CD4-positive, alpha-beta T cell treated with Interleukin-10 for 1 hour (primary cell): ENCODE results near the gene FLOT2.
"Not testable (repeated sequence)": the region's sequence is repeated elsewhere in the genome, so short reads cannot be mapped to it uniquely, and the experiment has no call there.

Experiments used
- DNase-seq: peaks from one replicate; pipeline ENCODE4 v3.0.0-alpha.2; 2020

Gene FLOT2

GRCh38 chr17:28895794-28896447, 1.6 kb downstream of the FLOT2 start:
- DNase-seq, result no peak

GRCh38 chr17:28893248-28894183, 4.0 kb downstream of the FLOT2 start:
- DNase-seq, result peak; percentile 28

GRCh38 chr17:28892024-28892423, 5.5 kb downstream of the FLOT2 start:
- DNase-seq, result no peak

- DNase-seq, result no peak
Measured at GRCh38 chr17:28891201-28891600, 6.3 kb downstream of the FLOT2 start.

- DNase-seq, result no peak
Measured at GRCh38 chr17:28889996-28890395, 7.5 kb downstream of the FLOT2 start.

GRCh38 chr17:28888832-28889231, 8.7 kb downstream of the FLOT2 start:
- no peak for DNase-seq

GRCh38 chr17:28887871-28888471, 9.6 kb downstream of the FLOT2 start:
- DNase-seq, result no peak

- DNase-seq, result no peak
Measured at GRCh38 chr17:28885951-28886350, 11.6 kb downstream of the FLOT2 start.

- DNase-seq, result no peak
Measured at GRCh38 chr17:28885363-28885762, 12.2 kb downstream of the FLOT2 start.

GRCh38 chr17:28883967-28884702, 13.4 kb downstream of the FLOT2 start:
- no peak for DNase-seq

- no peak for DNase-seq
Measured at GRCh38 chr17:28882154-28882895, 15.2 kb downstream of the FLOT2 start.

- no peak for DNase-seq
Measured at GRCh38 chr17:28881533-28882056, 15.9 kb downstream of the FLOT2 start.

- DNase-seq, result no peak
Measured at GRCh38 chr17:28880572-28880945, 17.0 kb downstream of the FLOT2 start.

GRCh38 chr17:28879886-28880571, 17.5 kb downstream of the FLOT2 start:
- no peak for DNase-seq

- DNase-seq, result no peak
Measured at GRCh38 chr17:28878981-28879380, 18.6 kb downstream of the FLOT2 start.

GRCh38 chr17:28878158-28878910, 19.2 kb downstream of the FLOT2 start:
- DNase-seq, result no peak

GRCh38 chr17:28877150-28877711, 20.3 kb downstream of the FLOT2 start:
- not testable (repeated sequence) for DNase-seq

- no peak for DNase-seq
Measured at GRCh38 chr17:28875848-28876550, 21.5 kb downstream of the FLOT2 start.

- no peak for DNase-seq
Measured at GRCh38 chr17:28874750-28875149, 22.8 kb downstream of the FLOT2 start.

- DNase-seq, result no peak
Measured at GRCh38 chr17:28873839-28874238, 23.7 kb downstream of the FLOT2 start.
